ENCODE results near the gene EXOC8. TPM values are rescaled to one million over a fixed set of nuclear protein-coding genes. Genes with fewer than 3 reads are reported as not detected.

The EXOC8 gene
- total RNA-seq, 4 donors from 2014 or later: 25.4 to 50.9 (median 38.2) TPM

DNA sequence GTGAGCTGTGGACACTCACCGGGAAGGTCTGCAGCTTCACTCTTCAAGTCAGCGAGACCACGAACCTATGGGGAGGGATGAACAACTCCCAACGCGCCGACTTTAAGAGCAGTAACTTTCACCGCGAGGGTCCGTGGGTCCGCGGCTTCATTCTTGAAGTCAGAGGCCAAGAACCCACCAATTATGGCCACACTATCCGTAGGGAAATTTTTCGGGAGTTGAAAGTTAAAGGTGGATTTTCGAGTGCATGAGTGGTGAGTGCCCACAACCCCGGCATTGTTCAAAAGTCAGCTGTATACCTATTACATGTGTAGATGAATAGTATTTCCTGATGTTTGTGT, 19.7 kb downstream of the EXOC8 start:
- Histone ChIP-seq H3K4me1 (no peaks in the 10 kb centered on the region), H3K4me3 (no peak overlapping the region), H3K27ac (no peak overlapping the region), H3K36me3 (no peaks in the 10 kb centered on the region), H3K27me3 (no peaks in the 10 kb centered on the region), H3K9me3 (no peaks in the 10 kb centered on the region)
- intact Hi-C loops (cut with DNase I; ENCODE audit: low total_unique reads) (no loop called here), in situ Hi-C loops (cut with MboI; ENCODE audit: low sequenced_read_pairs in 4 of 4) (no loop called here)
- TF ChIP-seq POLR2A (IDR thresholded peaks at IDR 0.05): no peak
- TF ChIP-seq, protein P1, sequence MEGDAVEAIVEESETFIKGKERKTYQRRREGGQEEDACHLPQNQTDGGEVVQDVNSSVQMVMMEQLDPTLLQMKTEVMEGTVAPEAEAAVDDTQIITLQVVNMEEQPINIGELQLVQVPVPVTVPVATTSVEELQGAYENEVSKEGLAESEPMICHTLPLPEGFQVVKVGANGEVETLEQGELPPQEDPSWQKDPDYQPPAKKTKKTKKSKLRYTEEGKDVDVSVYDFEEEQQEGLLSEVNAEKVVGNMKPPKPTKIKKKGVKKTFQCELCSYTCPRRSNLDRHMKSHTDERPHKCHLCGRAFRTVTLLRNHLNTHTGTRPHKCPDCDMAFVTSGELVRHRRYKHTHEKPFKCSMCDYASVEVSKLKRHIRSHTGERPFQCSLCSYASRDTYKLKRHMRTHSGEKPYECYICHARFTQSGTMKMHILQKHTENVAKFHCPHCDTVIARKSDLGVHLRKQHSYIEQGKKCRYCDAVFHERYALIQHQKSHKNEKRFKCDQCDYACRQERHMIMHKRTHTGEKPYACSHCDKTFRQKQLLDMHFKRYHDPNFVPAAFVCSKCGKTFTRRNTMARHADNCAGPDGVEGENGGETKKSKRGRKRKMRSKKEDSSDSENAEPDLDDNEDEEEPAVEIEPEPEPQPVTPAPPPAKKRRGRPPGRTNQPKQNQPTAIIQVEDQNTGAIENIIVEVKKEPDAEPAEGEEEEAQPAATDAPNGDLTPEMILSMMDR (IDR thresholded peaks at IDR 0.05 in 4 of 5, conservative IDR thresholded peaks at IDR 0.05 in 1 of 5): no peak
- DNase-seq (no peak), ATAC-seq (no peak)

DNA sequence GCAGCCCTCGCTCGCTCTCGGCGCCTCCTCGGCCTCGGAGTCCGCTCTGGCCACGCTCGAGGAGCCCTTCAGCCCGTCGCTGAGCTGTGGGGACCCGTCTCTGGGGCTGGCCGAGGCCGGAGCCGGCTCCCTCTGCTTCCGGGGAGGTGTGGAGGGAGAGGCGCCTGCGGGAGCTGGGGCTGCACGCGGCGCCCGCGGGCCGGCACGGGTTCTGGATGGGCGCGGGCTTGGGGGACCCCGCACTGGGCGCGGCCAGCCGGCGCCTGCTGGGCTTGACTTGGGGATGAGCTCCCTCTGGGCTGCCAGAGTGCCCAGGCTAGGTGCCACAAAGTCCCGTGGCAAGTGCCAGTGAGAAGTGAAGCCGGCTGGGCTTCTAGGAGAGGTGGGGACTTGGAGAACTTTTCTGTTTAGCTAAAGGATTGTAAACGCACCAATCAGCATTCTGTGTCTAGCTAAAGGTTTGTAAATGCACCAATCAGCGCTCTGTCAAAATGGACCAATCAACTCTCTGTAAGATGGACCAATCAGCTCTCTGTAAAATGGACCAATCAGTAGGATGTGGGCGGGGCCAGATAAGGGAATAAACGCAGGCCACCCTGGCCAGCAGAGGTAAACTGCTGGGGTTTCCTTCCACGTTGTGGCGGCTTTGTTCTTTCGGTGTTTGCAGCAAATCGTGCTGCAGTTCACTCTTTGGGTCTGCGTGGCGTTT, 20.2 kb downstream of the EXOC8 start:
- H3K27me3 ChIP-seq: no peaks in the 10 kb centered on the region
- in situ Hi-C loops (cut with MboI; ENCODE audit: low sequenced_read_pairs in 4 of 4): no loop called here
- no peaks in the 10 kb centered on the region for H3K36me3 ChIP-seq
- H3K4me3 ChIP-seq: no peak overlapping the region
- no peaks in the 10 kb centered on the region for H3K9me3 ChIP-seq
- no peak overlapping the region for H3K27ac ChIP-seq
- intact Hi-C loops (cut with DNase I; ENCODE audit: low total_unique reads): loop anchor here (2.0 kb wide), 1 partner anchor 287 kb away; no protein-coding TSS in a partner anchor
- DNase-seq (no peak), ATAC-seq (no peak)
- H3K4me1 ChIP-seq: no peaks in the 10 kb centered on the region
- TF ChIP-seq, protein P1 (IDR thresholded peaks at IDR 0.05 in 4 of 5, conservative IDR thresholded peaks at IDR 0.05 in 1 of 5): no peak
- TF ChIP-seq POLR2A (IDR thresholded peaks at IDR 0.05): no peak

DNA sequence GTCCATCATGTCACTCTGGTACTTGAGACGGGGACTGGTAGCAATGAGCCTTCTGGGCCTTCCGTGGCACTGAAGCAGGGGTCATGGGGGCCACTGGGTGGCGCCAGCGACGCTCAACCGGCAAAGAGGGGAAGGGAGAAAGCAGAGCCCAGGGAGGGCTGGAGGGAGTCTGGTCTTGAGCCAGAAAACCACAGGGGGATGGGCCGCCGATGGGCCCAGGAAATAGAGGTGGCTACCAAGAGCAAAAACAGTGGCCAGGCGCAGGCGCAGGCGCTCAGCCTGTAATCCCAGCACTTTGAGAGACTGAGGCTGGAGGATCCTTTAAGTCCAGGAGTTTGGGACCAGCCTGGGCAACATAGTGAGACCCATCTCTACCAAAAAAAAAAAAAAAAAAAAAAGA, 21.8 kb downstream of the EXOC8 start:
- no peak overlapping the region for H3K4me3 ChIP-seq
- intact Hi-C loops (cut with DNase I; ENCODE audit: low total_unique reads) (loop anchor here (2.0 kb wide), 1 partner anchor 289 kb away; no protein-coding TSS in a partner anchor), in situ Hi-C loops (cut with MboI; ENCODE audit: low sequenced_read_pairs in 4 of 4) (no loop called here)
- no peaks in the 10 kb centered on the region for H3K36me3 ChIP-seq
- H3K27me3 ChIP-seq: no peaks in the 10 kb centered on the region
- no peak overlapping the region for H3K27ac ChIP-seq
- no peaks in the 10 kb centered on the region for H3K4me1 ChIP-seq
- ATAC-seq: peak; percentile 17 to 36
- no peaks in the 10 kb centered on the region for H3K9me3 ChIP-seq
- no peak for DNase-seq
- TF ChIP-seq POLR2A (IDR thresholded peaks at IDR 0.05): no peak
- TF ChIP-seq, protein P1 (IDR thresholded peaks at IDR 0.05 in 4 of 5, conservative IDR thresholded peaks at IDR 0.05 in 1 of 5): peak; percentile 25 to 64 (median 49)

DNA sequence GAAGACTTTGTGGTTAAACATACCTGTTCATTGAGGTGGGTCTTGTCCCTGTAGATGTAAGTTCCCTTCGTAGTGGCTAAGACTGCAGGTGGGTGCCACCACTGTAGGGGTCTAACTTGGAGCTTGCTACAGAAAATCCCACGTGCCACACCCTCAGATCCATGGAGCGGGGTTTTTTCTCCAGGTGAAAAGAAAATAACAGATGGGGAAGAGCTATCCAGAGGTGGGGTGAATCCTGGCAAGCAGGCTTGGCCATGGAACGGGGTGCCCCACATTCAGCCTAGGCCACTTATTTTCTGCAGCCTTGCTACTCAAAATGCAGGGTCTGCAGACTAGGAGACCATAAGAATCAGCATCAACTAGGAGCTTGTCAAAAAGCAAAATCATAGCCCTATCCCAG, 24.0 kb downstream of the EXOC8 start:
- intact Hi-C loops (cut with DNase I; ENCODE audit: low total_unique reads): no loop called here
- Histone ChIP-seq H3K36me3 (no peaks in the 10 kb centered on the region), H3K27ac (no peak overlapping the region), H3K9me3 (no peaks in the 10 kb centered on the region), H3K4me1 (no peaks in the 10 kb centered on the region), H3K4me3 (no peak overlapping the region), H3K27me3 (no peaks in the 10 kb centered on the region)
- DNase-seq: no peak
- in situ Hi-C loops (cut with MboI; ENCODE audit: low sequenced_read_pairs in 4 of 4): no loop called here
- no peak for ATAC-seq
- no peak for TF ChIP-seq POLR2A (IDR thresholded peaks at IDR 0.05)
- TF ChIP-seq, protein P1 (IDR thresholded peaks at IDR 0.05 in 4 of 5, conservative IDR thresholded peaks at IDR 0.05 in 1 of 5): no peak

DNA sequence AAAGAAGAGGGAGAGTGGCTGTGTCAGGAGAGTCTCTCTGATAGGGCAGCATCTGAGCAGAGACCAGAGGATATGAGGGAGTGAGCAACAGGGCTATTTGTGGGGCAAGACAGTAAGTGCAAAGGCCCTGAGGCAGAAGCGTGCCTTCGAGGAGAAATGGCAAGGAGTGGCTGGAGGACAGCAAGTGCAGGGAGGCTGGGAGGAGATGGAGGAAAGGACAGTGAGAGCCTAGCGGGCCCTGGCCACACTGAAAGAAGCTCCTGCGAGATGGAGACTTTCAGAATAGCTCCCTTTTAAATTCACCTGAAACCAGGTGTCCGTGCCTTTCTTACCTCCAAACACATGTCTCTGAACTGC, 25.2 kb downstream of the EXOC8 start:
- intact Hi-C loops (cut with DNase I; ENCODE audit: low total_unique reads): no loop called here
- Histone ChIP-seq H3K9me3 (no peaks in the 10 kb centered on the region), H3K27ac (no peak overlapping the region), H3K4me1 (no peaks in the 10 kb centered on the region), H3K4me3 (no peak overlapping the region), H3K27me3 (no peaks in the 10 kb centered on the region), H3K36me3 (no peaks in the 10 kb centered on the region)
- TF ChIP-seq, protein P1 (IDR thresholded peaks at IDR 0.05 in 4 of 5, conservative IDR thresholded peaks at IDR 0.05 in 1 of 5): no peak
- TF ChIP-seq POLR2A (IDR thresholded peaks at IDR 0.05): no peak
- no peak for DNase-seq
- no peak for ATAC-seq
- in situ Hi-C loops (cut with MboI; ENCODE audit: low sequenced_read_pairs in 4 of 4): no loop called here

Data from gastrocnemius medialis (tissue), 4 donors.